AG04449 (cell line): ENCODE data around the gene HEXIM2.
"Not testable (repeated sequence)": the region's sequence is repeated elsewhere in the genome, so short reads cannot be mapped to it uniquely, and the experiment has no call there.

Experiments used
- CTCF ChIA-PET: fragments of 350-600 bp; formaldehyde crosslinking; extraction: SDS; loops from one replicate; lab custom pipeline; 2021; ENCODE audit warnings: antibody characterized with exemption; lab: Yijun Ruan, JAX
- POLR2A ChIA-PET: fragments of 400-600, 350-600 bp; formaldehyde crosslinking; extraction: SDS; loops from one replicate; lab custom pipeline; 2020; ENCODE audit warnings: antibody characterized with exemption, inconsistent platforms; lab: Yijun Ruan, JAX
- DNase-seq: peaks from one replicate; pipeline ENCODE4 v3.0.0-alpha.2; 2010; ENCODE audit warnings: low read depth, low spot score
- H3K4me3 ChIP-seq: 2 replicates; pipeline ENCODE4 v1.5.1; 2011; ENCODE audit warnings: low read depth, mild to moderate bottlenecking, control low read depth, low read length
- CTCF ChIP-seq: IDR thresholded peaks from one replicate; pipeline ENCODE4 v1.5.1; 2011; ENCODE audit warnings: mild to moderate bottlenecking, moderate library complexity, low read length, control low read depth, inconsistent platforms; ENCODE audit not compliant: insufficient read depth; ENCODE audit errors: missing control alignments

HEXIM2 gene

GRCh38 chr17:45120558-45120957 lies 41.1 kb upstream of the HEXIM2 start:
- POLR2A ChIA-PET: no interaction called here

GRCh38 chr17:45121055-45121454 lies 40.6 kb upstream of the HEXIM2 start:
- no peak for TF ChIP-seq CTCF
- H3K4me3 ChIP-seq: no peak overlapping the region
- POLR2A ChIA-PET: no interaction called here
- no peak for DNase-seq
- CTCF ChIA-PET: interaction anchor here (1.3 to 11.9 kb wide), 3 partner anchors 10 to 25 kb away, joined by 6 to 123 read pairs (median 24); partner anchors contain the start of genes ACBD4 and PLCD3

More at GRCh38 chr17:45120558-45120957, 41.1 kb upstream of the HEXIM2 start:
- CTCF ChIA-PET: interaction anchor here (3.3 to 11.9 kb wide), 4 partner anchors 10 to 24 kb away, joined by 12 to 123 read pairs (median 29); partner anchors contain the start of genes ACBD4 and PLCD3
- TF ChIP-seq CTCF: no peak
- no peak for DNase-seq
- H3K4me3 ChIP-seq: no peak overlapping the region

- no peak overlapping the region for H3K4me3 ChIP-seq
- TF ChIP-seq CTCF: no peak
- ChIA-PET CTCF (interaction anchor here (1.1 to 5.1 kb wide), 7 partner anchors 8 to 204 kb away, joined by 5 to 74 read pairs (median 6); partner anchors contain the start of gene ACBD4), POLR2A (interaction anchor here (1.1 kb wide), 1 partner anchor 30 kb away, joined by 3 read pairs; no protein-coding TSS in a partner anchor)
- DNase-seq: no peak
Measured at GRCh38 chr17:45123076-45123770, 38.5 kb upstream of the HEXIM2 start.

DNA sequence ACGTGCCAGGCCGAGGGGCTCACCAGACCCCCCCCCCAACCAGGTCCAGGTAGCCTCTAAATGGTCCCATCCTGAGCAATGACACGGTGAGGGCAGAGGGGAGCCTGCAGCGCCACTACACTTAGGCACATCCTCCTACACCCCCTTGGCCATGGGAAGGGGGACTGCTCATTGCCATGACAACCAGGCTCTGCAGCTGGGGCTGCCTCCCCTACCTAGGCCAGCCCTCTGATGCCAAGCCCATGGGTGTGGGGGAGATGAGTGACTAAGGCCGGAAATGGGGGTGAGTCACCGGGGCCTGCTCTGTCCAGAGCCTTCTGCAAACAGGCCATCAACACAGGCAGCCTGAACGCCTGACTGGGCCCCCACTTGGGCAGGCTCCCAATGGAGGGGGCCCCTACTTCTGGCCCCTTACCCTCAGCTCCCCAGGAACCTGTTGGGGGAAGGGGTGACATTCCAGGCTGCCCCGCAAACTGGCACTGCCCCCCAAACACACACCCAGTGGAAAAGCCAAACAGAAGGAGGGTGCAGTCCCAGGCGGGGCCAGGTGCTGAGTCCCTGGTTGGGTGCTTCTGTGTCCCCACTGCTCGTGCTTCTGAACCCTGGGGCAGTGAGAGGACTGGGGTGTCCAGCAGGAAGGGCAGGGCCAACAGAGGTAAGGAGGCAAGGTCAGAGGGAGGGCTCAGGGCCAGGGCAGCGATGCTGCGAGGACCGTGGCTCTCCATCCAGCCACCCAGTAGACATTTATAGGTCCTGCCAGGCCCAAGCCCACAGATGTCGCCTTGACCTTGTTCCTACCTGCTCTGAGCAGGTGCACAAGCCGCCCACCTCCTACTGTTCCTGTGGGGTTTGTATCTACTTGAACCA lies 37.5 kb upstream of the HEXIM2 start:
- DNase-seq: no peak
- TF ChIP-seq CTCF: no peak
- ChIA-PET CTCF (interaction anchor here (1.1 to 5.1 kb wide), 7 partner anchors 7 to 205 kb away, joined by 5 to 74 read pairs (median 6); partner anchors contain the start of gene ACBD4), POLR2A (interaction anchor here (1.1 kb wide), 1 partner anchor 31 kb away, joined by 3 read pairs; no protein-coding TSS in a partner anchor)
- H3K4me3 ChIP-seq: no peak overlapping the region

GRCh38 chr17:45124797-45125122 lies 36.9 kb upstream of the HEXIM2 start:
- DNase-seq, H3K4me3 ChIP-seq, POLR2A ChIA-PET: not testable (repeated sequence)
- CTCF ChIA-PET: interaction anchor here (0.7 to 5.1 kb wide), 7 partner anchors 10 to 205 kb away, joined by 3 to 74 read pairs (median 6); partner anchors contain the start of gene ACBD4

DNA sequence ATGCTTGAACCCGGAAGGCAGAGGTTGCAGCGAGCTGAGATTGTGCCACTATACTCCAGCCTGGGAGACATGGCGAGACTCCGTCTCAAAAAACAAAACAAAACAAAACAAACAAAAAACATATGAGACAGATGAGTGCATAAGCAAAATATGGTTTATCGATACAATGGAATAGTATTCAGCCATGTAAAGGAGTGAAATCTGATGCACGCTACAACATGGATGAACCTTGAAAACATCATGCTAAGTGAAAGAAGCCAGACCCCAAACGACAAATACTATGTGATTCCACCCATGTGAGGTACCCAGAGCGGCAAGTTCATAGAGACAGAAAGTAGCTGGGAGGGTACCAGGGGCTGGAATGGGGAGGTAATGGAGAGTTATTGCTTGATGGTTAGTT lies 36.2 kb upstream of the HEXIM2 start:
- TF ChIP-seq CTCF: no peak
- ChIA-PET CTCF (interaction anchor here (0.7 to 5.1 kb wide), 4 partner anchors 10 to 31 kb away, joined by 3 to 74 read pairs (median 9); partner anchors contain the start of gene ACBD4), POLR2A (no interaction called here)
- no peak for DNase-seq
- H3K4me3 ChIP-seq: no peak overlapping the region
